Common myeloid progenitor, CD34-positive (primary cell): Measurements from ENCODE around the gene LSAMP.

Experiments used
- CTCF ChIA-PET: fragments of 350-600 bp; sonication (Branson Sonifier 250); formaldehyde crosslinking; loops from one replicate; lab custom pipeline; 2021; ENCODE audit warnings: antibody characterized with exemption; lab: Charles Lee
- POLR2A ChIA-PET: fragments of 350-600 bp; sonication (Branson Sonifier 250); formaldehyde crosslinking; loops from one replicate; lab custom pipeline; 2021; ENCODE audit warnings: antibody characterized with exemption; lab: Charles Lee
- DNase-seq, 3 donors: peaks; one replicate each; pipeline versions ENCODE4 v3.0.0 to v3.0.0-alpha.2; 2013
- H3K27ac ChIP-seq, 2 experiments: 1 replicate in 1 of 2; 2 replicates in 1 of 2; pipeline ENCODE4 v1.7.0; 2013; ENCODE audit warnings: inconsistent platforms in 2 of 2, low read length in 2 of 2, mild to moderate bottlenecking in 2 of 2, low read depth in 1 of 2, moderate library complexity in 1 of 2; ENCODE audit not compliant: severe bottlenecking in 2 of 2, insufficient read depth in 1 of 2, poor library complexity in 1 of 2
- H3K27me3 ChIP-seq, 5 experiments: replicated peaks in 2 of 5; 1 replicate in 3 of 5; 2 replicates in 2 of 5; pipeline versions ENCODE4 v1.6.1 to v1.7.0; 2013; ENCODE audit warnings: low read length in 4 of 5, mild to moderate bottlenecking in 2 of 5, moderate library complexity in 2 of 5, inconsistent platforms in 1 of 5; ENCODE audit not compliant: insufficient read depth in 5 of 5, control insufficient read depth in 4 of 5
- H3K36me3 ChIP-seq, 4 experiments: 1 replicate in 2 of 4; 2 replicates in 2 of 4; pipeline versions ENCODE4 v1.6.1 to v1.7.0; 2013; ENCODE audit warnings: low read length in 3 of 4, control low read depth in 1 of 4, mild to moderate bottlenecking in 1 of 4; ENCODE audit not compliant: control insufficient read depth in 4 of 4, insufficient read depth in 4 of 4
- H3K4me1 ChIP-seq, 4 experiments: 1 replicate in 3 of 4; 2 replicates in 1 of 4; pipeline versions ENCODE4 v1.6.1 to v1.7.1; 2013; ENCODE audit warnings: low read length in 3 of 4, mild to moderate bottlenecking in 3 of 4, control low read depth in 1 of 4, inconsistent platforms in 1 of 4, moderate library complexity in 1 of 4; ENCODE audit not compliant: control insufficient read depth in 4 of 4, insufficient read depth in 4 of 4; ENCODE audit errors: control extremely low read depth in 1 of 4
- H3K4me3 ChIP-seq, 7 experiments: 1 replicate in 4 of 7; 2 replicates in 3 of 7; pipeline versions ENCODE4 v1.5.1 to v1.7.0; 2013; ENCODE audit warnings: mild to moderate bottlenecking in 7 of 7, low read length in 6 of 7, moderate library complexity in 6 of 7, inconsistent platforms in 2 of 7, low read depth in 2 of 7, control low read depth in 1 of 7; ENCODE audit not compliant: insufficient read depth in 4 of 7, control insufficient read depth in 1 of 7; ENCODE audit errors: extremely low read depth in 1 of 7
- H3K9me3 ChIP-seq, 5 experiments: 1 replicate in 4 of 5; 2 replicates in 1 of 5; pipeline versions ENCODE4 v1.6.1 to v1.7.1; 2013; ENCODE audit warnings: low read length in 4 of 5, mild to moderate bottlenecking in 2 of 5, inconsistent platforms in 1 of 5, low read depth in 1 of 5, moderate library complexity in 1 of 5; ENCODE audit not compliant: control insufficient read depth in 4 of 5, insufficient read depth in 2 of 5; ENCODE audit errors: control extremely low read depth in 1 of 5
- WGBS: methylation state at CpG from one replicate; pipeline ENCODE4 v1.1.5; 2013; ENCODE audit not compliant: insufficient coverage; 5-methylcytosine and 5-hydroxymethylcytosine counted together

The LSAMP gene

GRCh38 chr3:116432795-116433194 is 12.5 kb downstream of the LSAMP start:
- Histone ChIP-seq H3K27ac (no peak overlapping the region), H3K36me3 (no peaks in the 10 kb centered on the region), H3K9me3 (no peaks in the 10 kb centered on the region), H3K4me3 (no peak overlapping the region), H3K27me3 (no peaks in the 10 kb centered on the region), H3K4me1 (no peaks in the 10 kb centered on the region)
- no CpG with 5 or more reads among the region's 2 CpGs for WGBS
- ChIA-PET POLR2A (no interaction called here), CTCF (no interaction called here)
- no peak for DNase-seq

- no peaks in the 10 kb centered on the region for H3K36me3 ChIP-seq
- WGBS: 100% methylated on average over 3 of the region's 6 CpGs
- POLR2A ChIA-PET: no interaction called here
Observed at GRCh38 chr3:116429479-116430269, 15.6 kb downstream of the LSAMP start.

GRCh38 chr3:116426036-116426435 is 19.3 kb downstream of the LSAMP start:
- H3K9me3 ChIP-seq: no peaks in the 10 kb centered on the region
- no peaks in the 10 kb centered on the region for H3K27me3 ChIP-seq
- no peaks in the 10 kb centered on the region for H3K36me3 ChIP-seq
- no peaks in the 10 kb centered on the region for H3K4me1 ChIP-seq
- ChIA-PET CTCF (no interaction called here), POLR2A (no interaction called here)
- no peak overlapping the region for H3K4me3 ChIP-seq
- 92% methylated on average over 7 of the region's 8 CpGs for WGBS
- no peak overlapping the region for H3K27ac ChIP-seq
- DNase-seq: no peak

More at GRCh38 chr3:116429479-116430269, 15.6 kb downstream of the LSAMP start:
- no peaks in the 10 kb centered on the region for H3K9me3 ChIP-seq
- DNase-seq: no peak
- H3K4me3 ChIP-seq: no peak overlapping the region
- H3K27ac ChIP-seq: no peak overlapping the region
- H3K4me1 ChIP-seq: no peaks in the 10 kb centered on the region
- CTCF ChIA-PET: no interaction called here
- H3K27me3 ChIP-seq: no peaks in the 10 kb centered on the region

GRCh38 chr3:116425126-116425525 is 20.2 kb downstream of the LSAMP start:
- no peaks in the 10 kb centered on the region for H3K36me3 ChIP-seq
- H3K4me1 ChIP-seq: no peaks in the 10 kb centered on the region
- H3K4me3 ChIP-seq: no peak overlapping the region
- CTCF ChIA-PET: no interaction called here
- DNase-seq: no peak
- no peaks in the 10 kb centered on the region for H3K9me3 ChIP-seq
- 67% methylated on average over 2 of the region's 2 CpGs for WGBS
- no peaks in the 10 kb centered on the region for H3K27me3 ChIP-seq
- H3K27ac ChIP-seq: no peak overlapping the region
- POLR2A ChIA-PET: no interaction called here

- ChIA-PET CTCF (no interaction called here), POLR2A (no interaction called here)
- Histone ChIP-seq H3K27me3 (no peaks in the 10 kb centered on the region), H3K4me3 (no peak overlapping the region), H3K27ac (no peak overlapping the region), H3K9me3 (no peaks in the 10 kb centered on the region), H3K36me3 (no peaks in the 10 kb centered on the region), H3K4me1 (no peaks in the 10 kb centered on the region)
- no peak for DNase-seq
- no CpG with 5 or more reads among the region's 1 CpG for WGBS
Observed at GRCh38 chr3:116423945-116424344, 21.3 kb downstream of the LSAMP start.

- WGBS: 47% methylated on average over 2 of the region's 3 CpGs
- no peak overlapping the region for H3K27ac ChIP-seq
- DNase-seq: no peak
- no peak overlapping the region for H3K4me3 ChIP-seq
- no peaks in the 10 kb centered on the region for H3K27me3 ChIP-seq
- CTCF ChIA-PET: no interaction called here
- POLR2A ChIA-PET: no interaction called here
- no peaks in the 10 kb centered on the region for H3K36me3 ChIP-seq
- no peaks in the 10 kb centered on the region for H3K4me1 ChIP-seq
- H3K9me3 ChIP-seq: no peaks in the 10 kb centered on the region
Observed at GRCh38 chr3:116423374-116423773, 21.9 kb downstream of the LSAMP start.

GRCh38 chr3:116417151-116417550 is 28.1 kb downstream of the LSAMP start:
- no peaks in the 10 kb centered on the region for H3K4me1 ChIP-seq
- CTCF ChIA-PET: no interaction called here
- H3K27ac ChIP-seq: no peak overlapping the region
- no peak for DNase-seq
- POLR2A ChIA-PET: no interaction called here
- 22% methylated on average over 1 of the region's 1 CpG for WGBS
- H3K36me3 ChIP-seq: no peaks in the 10 kb centered on the region
- H3K4me3 ChIP-seq: no peak overlapping the region
- H3K9me3 ChIP-seq: no peaks in the 10 kb centered on the region
- no peaks in the 10 kb centered on the region for H3K27me3 ChIP-seq
